ENCODE data around the gene GNG12. TPM values are rescaled to one million over a fixed set of nuclear protein-coding genes. Genes with fewer than 3 reads are reported as not detected.

GNG12 gene
- total RNA-seq, 2 experiments from 2014 or later = not detected

DNA sequence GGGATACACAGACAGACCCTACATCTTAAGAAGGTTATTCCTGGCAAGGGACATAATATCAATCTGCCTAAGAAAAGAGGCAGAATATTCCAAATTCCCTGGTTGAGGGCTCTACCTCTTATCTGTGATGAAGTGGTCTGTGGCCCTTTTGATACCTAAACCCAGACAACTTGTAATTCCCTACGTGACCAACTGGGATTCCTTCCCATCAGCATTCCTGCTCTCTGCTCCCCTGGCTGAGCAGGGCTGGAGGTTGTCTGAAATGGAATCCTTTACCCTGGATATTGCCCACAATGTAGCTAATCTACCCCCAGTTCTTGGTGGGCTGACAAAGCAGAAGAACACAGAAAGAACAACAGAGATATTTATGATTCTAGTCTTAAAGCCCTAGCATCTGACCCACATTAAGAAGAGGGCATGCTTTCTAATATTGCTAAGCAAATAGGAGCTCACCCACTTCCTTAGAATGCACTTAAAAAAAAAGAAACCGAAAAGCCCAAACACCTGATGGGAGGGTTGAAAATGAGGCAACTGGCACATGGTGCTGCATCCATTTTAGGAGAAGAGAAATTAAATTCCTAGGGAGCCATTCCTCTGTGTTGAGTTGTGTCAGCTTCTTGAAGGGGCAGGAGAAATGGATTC, 111.5 kb downstream of the GNG12 start:
- CTCF ChIA-PET = interaction anchor here (1.0 to 2.1 kb wide), 3 partner anchors 38 to 169 kb away, joined by 3 to 10 read pairs (median 6); no protein-coding TSS in a partner anchor

GRCh38 chr1:67721112-67721511, 112.2 kb downstream of the GNG12 start:
- ChIA-PET CTCF (interaction anchor here (1.0 to 2.1 kb wide), 3 partner anchors 39 to 168 kb away, joined by 3 to 10 read pairs (median 6); no protein-coding TSS in a partner anchor), POLR2A (interaction anchor here (0.7 to 1.9 kb wide), 3 partner anchors 9 to 291 kb away, joined by 3 to 6 read pairs (median 3); no protein-coding TSS in a partner anchor)
- intact Hi-C loops (cut with micrococcal nuclease) = no loop called here

More for the DNA sequence above, 111.5 kb downstream of the GNG12 start:
- TF ChIP-seq, protein P1, sequence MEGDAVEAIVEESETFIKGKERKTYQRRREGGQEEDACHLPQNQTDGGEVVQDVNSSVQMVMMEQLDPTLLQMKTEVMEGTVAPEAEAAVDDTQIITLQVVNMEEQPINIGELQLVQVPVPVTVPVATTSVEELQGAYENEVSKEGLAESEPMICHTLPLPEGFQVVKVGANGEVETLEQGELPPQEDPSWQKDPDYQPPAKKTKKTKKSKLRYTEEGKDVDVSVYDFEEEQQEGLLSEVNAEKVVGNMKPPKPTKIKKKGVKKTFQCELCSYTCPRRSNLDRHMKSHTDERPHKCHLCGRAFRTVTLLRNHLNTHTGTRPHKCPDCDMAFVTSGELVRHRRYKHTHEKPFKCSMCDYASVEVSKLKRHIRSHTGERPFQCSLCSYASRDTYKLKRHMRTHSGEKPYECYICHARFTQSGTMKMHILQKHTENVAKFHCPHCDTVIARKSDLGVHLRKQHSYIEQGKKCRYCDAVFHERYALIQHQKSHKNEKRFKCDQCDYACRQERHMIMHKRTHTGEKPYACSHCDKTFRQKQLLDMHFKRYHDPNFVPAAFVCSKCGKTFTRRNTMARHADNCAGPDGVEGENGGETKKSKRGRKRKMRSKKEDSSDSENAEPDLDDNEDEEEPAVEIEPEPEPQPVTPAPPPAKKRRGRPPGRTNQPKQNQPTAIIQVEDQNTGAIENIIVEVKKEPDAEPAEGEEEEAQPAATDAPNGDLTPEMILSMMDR (IDR thresholded peaks at IDR 0.05) = no peak
- ATAC-seq (no peak), DNase-seq (no peak)
- Mint-ChIP-seq H3K36me3 (ENCODE audit: low read depth) (no peaks in the 10 kb centered on the region), H3K4me3 (no peak overlapping the region), H3K27me3 (no peaks in the 10 kb centered on the region), H3K9me3 (no peaks in the 10 kb centered on the region), H3K27ac (no peak overlapping the region), H3K4me1 (ENCODE audit: low read depth) (peaks cover 6% of the 10 kb centered on the region)
- POLR2A ChIA-PET = interaction anchor here (0.6 to 1.9 kb wide), 2 partner anchors 36 to 218 kb away, joined by 3 to 6 read pairs; no protein-coding TSS in a partner anchor
- intact Hi-C loops (cut with micrococcal nuclease) = no loop called here

GRCh38 chr1:67719329-67720196, 113.7 kb downstream of the GNG12 start:
- POLR2A ChIA-PET = interaction anchor here (1.1 to 1.9 kb wide), 2 partner anchors 15 to 34 kb away, joined by 3 to 6 read pairs; no protein-coding TSS in a partner anchor
- no peaks in the 10 kb centered on the region for H3K9me3 Mint-ChIP-seq
- CTCF ChIA-PET = interaction anchor here (0.7 kb wide), 1 partner anchor 18 kb away, joined by 3 read pairs; no protein-coding TSS in a partner anchor
- no peak for DNase-seq
- no peaks in the 10 kb centered on the region for H3K36me3 Mint-ChIP-seq (ENCODE audit: low read depth)
- no peak overlapping the region for H3K4me3 Mint-ChIP-seq
- no peaks in the 10 kb centered on the region for H3K27me3 Mint-ChIP-seq
- intact Hi-C loops (cut with micrococcal nuclease) = no loop called here
- no peak for ATAC-seq
- TF ChIP-seq, protein P1 (IDR thresholded peaks at IDR 0.05) = no peak
- no peak overlapping the region for H3K27ac Mint-ChIP-seq
- H3K4me1 Mint-ChIP-seq (ENCODE audit: low read depth) = no peaks in the 10 kb centered on the region

More at GRCh38 chr1:67721112-67721511, 112.2 kb downstream of the GNG12 start:
- ATAC-seq (no peak), DNase-seq (no peak)
- Mint-ChIP-seq H3K4me3 (no peak overlapping the region), H3K9me3 (no peaks in the 10 kb centered on the region), H3K27me3 (no peaks in the 10 kb centered on the region), H3K27ac (no peak overlapping the region), H3K4me1 (ENCODE audit: low read depth) (peaks cover 3% of the 10 kb centered on the region), H3K36me3 (ENCODE audit: low read depth) (no peaks in the 10 kb centered on the region)
- TF ChIP-seq, protein P1 (IDR thresholded peaks at IDR 0.05) = no peak

- Mint-ChIP-seq H3K36me3 (ENCODE audit: low read depth) (no peaks in the 10 kb centered on the region), H3K27ac (no peak overlapping the region), H3K4me1 (ENCODE audit: low read depth) (no peaks in the 10 kb centered on the region), H3K27me3 (no peaks in the 10 kb centered on the region), H3K9me3 (no peaks in the 10 kb centered on the region), H3K4me3 (no peak overlapping the region)
- TF ChIP-seq, protein P1 (IDR thresholded peaks at IDR 0.05) = no peak
- ChIA-PET POLR2A (no interaction called here), CTCF (interaction anchor here (1.4 kb wide), 1 partner anchor 43 kb away, joined by 8 read pairs; no protein-coding TSS in a partner anchor)
- intact Hi-C loops (cut with micrococcal nuclease) = no loop called here
- no peak for DNase-seq
- no peak for ATAC-seq
Measured at GRCh38 chr1:67717876-67718275, 115.4 kb downstream of the GNG12 start.
